Adrenal gland (tissue), 12 donors: ENCODE data around the gene ACTR5. TPM values are rescaled to one million over a fixed set of nuclear protein-coding genes. Genes with fewer than 3 reads are reported as not detected.
"Not testable (repeated sequence)": the region's sequence is repeated elsewhere in the genome, so short reads cannot be mapped to it uniquely, and the experiment has no call there.

Experiments
- DNase-seq, 7 donors: peaks; one replicate each; pipeline ENCODE4 v3.0.0-alpha.2; 2019 to 2020
- H3K27ac ChIP-seq, 5 donors: fragments of 200-600 bp; sonication (generic) in 4 of 5; 1 replicate in 3 of 5; 2 replicates in 2 of 5; pipeline versions ENCODE4 v1.5.1 to v1.8.0; 2016 to 2020; ENCODE audit warnings: mild to moderate bottlenecking in 1 of 5
- H3K27me3 ChIP-seq: fragments of 200-600 bp; 2 replicates; pipeline ENCODE4 v1.8.0; 2021
- H3K36me3 ChIP-seq, 2 donors: fragments of 200-600 bp; replicated peaks in 1 of 2; 1 replicate in 1 of 2; 2 replicates in 1 of 2; pipeline versions ENCODE4 v1.5.1 to v1.8.0; 2018 to 2022
- H3K4me1 ChIP-seq, 2 donors: fragments of 200-600 bp; replicated peaks in 1 of 2; 1 replicate in 1 of 2; 2 replicates in 1 of 2; pipeline versions ENCODE4 v1.5.1 to v1.8.0; 2018 to 2021
- H3K4me3 ChIP-seq, 4 donors: fragments of 200-600 bp; sonication (generic) in 3 of 4; one replicate each; pipeline ENCODE4 v1.5.1; 2016 to 2018
- H3K9me3 ChIP-seq, 3 donors: fragments of 200-600 bp; sonication (generic) in 1 of 3; replicated peaks in 1 of 3; 1 replicate in 2 of 3; 2 replicates in 1 of 3; pipeline versions ENCODE4 v1.5.1 to v1.8.0; 2016 to 2021
- POLR2A ChIP-seq, 2 donors: fragments of 450-650 bp; IDR thresholded peaks; one replicate each; pipeline ENCODE4 v1.6.1; 2017; ENCODE audit warnings: antibody characterized with exemption in 2 of 2, mild to moderate bottlenecking in 2 of 2, moderate library complexity in 1 of 2
- WGBS, 4 donors: extraction: QIAGEN DNeasy Blood & Tissue Kit in 2 of 4; methylation state at CpG; one replicate each; pipeline versions ENCODE4 v1.1.5 to v1.1.7; 2013 to 2017; 5-methylcytosine and 5-hydroxymethylcytosine counted together
- intact Hi-C, 2 donors: fragments of 100-400 bp; cut with DNase I; formaldehyde crosslinking; loops; one replicate each; pipeline versions ENCODE4 v1.14.1 to v1.15.0; 2022 to 2023
- polyA plus RNA-seq, 3 donors: library from polyadenylated mRNA; stranded (reverse); fragments of 200-250 nt in 2 of 3; fragments of 350-450 nt in 1 of 3; fragmentation: Illumina TruSeq in 1 of 3; extraction: RNeasy Lipid Tissue Mini Kit (QIAGEN cat#74804) in 1 of 3; gene quantifications; one replicate each; pipeline ENCODE4 v1.2.3, GENCODE V29; 2013 to 2014
- total RNA-seq, 9 donors: library from RNA; depleted of rRNA in 4 of 9; stranded (reverse); fragments of >200 nt in 4 of 9; fragments of 120-200 nt in 1 of 9; fragmentation: NEBNext Ultra II Directional in 1 of 9; extraction: Animal tissue kit (Norgen Biotek cat#: 25700) in 1 of 9; gene quantifications; one replicate each; pipeline versions ENCODE4 v1.1.0 to v1.2.4, GENCODE V29; 2013 to 2023
- TF ChIP-seq, protein P1 (sequence below), 6 experiments: fragments of 450-650 bp in 4 of 6; fragments of 200-600 bp in 2 of 6; sonication (generic) in 1 of 6; IDR thresholded peaks; 1 replicate in 5 of 6; 2 replicates in 1 of 6; pipeline versions ENCODE4 v1.5.1 to v1.8.0; 2016 to 2021; ENCODE audit warnings: antibody characterized with exemption in 6 of 6, mild to moderate bottlenecking in 2 of 6, moderate library complexity in 1 of 6
- donor health status: healthy with polysubstance abuse.
- donor health status: Bipolar disorder and iron deficiency.
- donor health status: DM: yes; HTN: yes; CAD: no.
- donor health status: DM: no; HTN: no; CAD: no.
- donor health status: DM: no; HTN: no; CAD: no.
- donor health status: DM: yes; HTN: yes; CAD: no.

ACTR5 gene
- total and polyA plus RNA-seq, 12 donors: 5.5 to 10.5 (median 6.8) TPM

DNA sequence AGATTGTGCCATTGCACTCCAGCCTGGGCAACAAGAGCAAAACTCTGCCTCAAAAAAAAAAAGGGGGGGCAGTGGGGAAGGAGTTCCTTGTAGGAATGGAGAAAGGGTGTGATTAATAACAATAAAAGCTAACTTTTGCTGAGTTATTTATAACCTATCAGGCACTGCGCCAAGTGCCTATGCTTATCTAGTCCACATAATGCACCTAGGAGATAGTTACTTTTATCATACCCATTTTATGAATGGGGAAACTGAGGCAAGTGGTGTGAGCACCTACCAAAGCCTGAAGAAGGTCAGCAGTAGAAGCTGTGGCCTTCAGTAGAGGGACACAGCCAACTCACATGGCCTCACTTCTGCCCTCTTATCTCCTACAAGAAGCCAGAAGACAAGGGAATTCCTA lies 43.7 kb downstream of the ACTR5 start:
- no peaks in the 10 kb centered on the region for H3K4me1 ChIP-seq
- no peaks in the 10 kb centered on the region for H3K27me3 ChIP-seq
- H3K9me3 ChIP-seq: no peaks in the 10 kb centered on the region
- no peaks in the 10 kb centered on the region for H3K36me3 ChIP-seq
- no peak for DNase-seq
- intact Hi-C loops: no loop called here
- no peak for TF ChIP-seq POLR2A (IDR thresholded peaks at IDR 0.05)
- TF ChIP-seq, protein P1, sequence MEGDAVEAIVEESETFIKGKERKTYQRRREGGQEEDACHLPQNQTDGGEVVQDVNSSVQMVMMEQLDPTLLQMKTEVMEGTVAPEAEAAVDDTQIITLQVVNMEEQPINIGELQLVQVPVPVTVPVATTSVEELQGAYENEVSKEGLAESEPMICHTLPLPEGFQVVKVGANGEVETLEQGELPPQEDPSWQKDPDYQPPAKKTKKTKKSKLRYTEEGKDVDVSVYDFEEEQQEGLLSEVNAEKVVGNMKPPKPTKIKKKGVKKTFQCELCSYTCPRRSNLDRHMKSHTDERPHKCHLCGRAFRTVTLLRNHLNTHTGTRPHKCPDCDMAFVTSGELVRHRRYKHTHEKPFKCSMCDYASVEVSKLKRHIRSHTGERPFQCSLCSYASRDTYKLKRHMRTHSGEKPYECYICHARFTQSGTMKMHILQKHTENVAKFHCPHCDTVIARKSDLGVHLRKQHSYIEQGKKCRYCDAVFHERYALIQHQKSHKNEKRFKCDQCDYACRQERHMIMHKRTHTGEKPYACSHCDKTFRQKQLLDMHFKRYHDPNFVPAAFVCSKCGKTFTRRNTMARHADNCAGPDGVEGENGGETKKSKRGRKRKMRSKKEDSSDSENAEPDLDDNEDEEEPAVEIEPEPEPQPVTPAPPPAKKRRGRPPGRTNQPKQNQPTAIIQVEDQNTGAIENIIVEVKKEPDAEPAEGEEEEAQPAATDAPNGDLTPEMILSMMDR (IDR thresholded peaks at IDR 0.05): no peak
- H3K27ac ChIP-seq: no peak overlapping the region
- H3K4me3 ChIP-seq: no peak overlapping the region
- WGBS, 4 donors: 78 to 88% (median 84%) methylated on average over 1 of the region's 1 CpG

DNA sequence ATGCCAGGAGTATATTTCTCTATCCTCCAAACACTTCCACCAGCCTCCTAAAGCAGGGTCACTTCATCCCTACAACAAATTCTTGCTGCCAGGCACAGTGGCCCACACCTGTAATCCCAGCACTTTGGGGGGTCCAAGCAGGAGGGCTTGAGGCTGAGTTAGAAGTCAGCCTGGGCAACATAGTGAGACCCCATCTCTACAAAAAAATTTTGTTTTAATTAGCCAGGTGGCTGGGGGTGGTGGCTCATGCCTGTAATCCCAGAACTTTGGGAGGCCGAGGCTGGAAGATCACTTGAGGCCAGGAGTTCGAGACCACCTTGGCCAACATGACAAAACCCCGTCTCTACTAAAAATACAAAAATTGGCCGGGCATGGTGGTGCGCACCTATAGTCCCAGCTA lies 45.8 kb downstream of the ACTR5 start:
- H3K27ac ChIP-seq, H3K36me3 ChIP-seq, intact Hi-C loops, H3K9me3 ChIP-seq, DNase-seq, H3K27me3 ChIP-seq, H3K4me3 ChIP-seq, H3K4me1 ChIP-seq: not testable (repeated sequence)
- 90 to 100% (median 96%) methylated on average over 3 to 5 of the region's 5 CpGs for whole genome bisulfite sequencing, 4 donors

GRCh38 chr20:38798266-38798665 lies 50.0 kb downstream of the ACTR5 start:
- Histone ChIP-seq H3K4me3 (no peak overlapping the region), H3K27ac (no peak overlapping the region), H3K9me3 (no peaks in the 10 kb centered on the region), H3K36me3 (no peaks in the 10 kb centered on the region), H3K4me1 (no peaks in the 10 kb centered on the region), H3K27me3 (no peaks in the 10 kb centered on the region)
- no peak for DNase-seq
- 57 to 68% (median 59%) methylated on average over 3 of the region's 3 CpGs for WGBS, 4 donors
- intact Hi-C loops: no loop called here
- TF ChIP-seq POLR2A (IDR thresholded peaks at IDR 0.05): no peak
- TF ChIP-seq, protein P1 (IDR thresholded peaks at IDR 0.05): no peak

DNA sequence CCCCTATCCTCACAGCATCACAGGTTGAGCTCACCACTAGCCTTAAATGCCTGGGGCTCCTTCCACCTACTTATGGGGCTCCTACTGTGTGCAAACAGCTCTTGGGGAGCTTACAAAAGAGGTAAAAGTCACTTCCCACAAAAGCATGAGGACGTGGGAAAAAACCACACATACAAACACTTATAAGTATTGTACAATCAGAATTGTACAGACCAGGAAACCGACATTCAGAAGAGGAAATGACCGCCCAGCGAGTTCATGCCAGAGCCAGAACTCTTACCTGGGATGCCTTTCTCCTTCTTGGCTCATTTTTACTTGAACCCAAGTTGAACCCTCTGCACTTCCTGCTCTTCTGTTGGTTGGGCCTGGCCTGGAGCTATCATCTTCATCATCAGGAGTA lies 50.9 kb downstream of the ACTR5 start:
- TF ChIP-seq POLR2A (IDR thresholded peaks at IDR 0.05): no peak
- TF ChIP-seq, protein P1 (IDR thresholded peaks at IDR 0.05): no peak
- H3K27ac ChIP-seq: no peak overlapping the region

DNA sequence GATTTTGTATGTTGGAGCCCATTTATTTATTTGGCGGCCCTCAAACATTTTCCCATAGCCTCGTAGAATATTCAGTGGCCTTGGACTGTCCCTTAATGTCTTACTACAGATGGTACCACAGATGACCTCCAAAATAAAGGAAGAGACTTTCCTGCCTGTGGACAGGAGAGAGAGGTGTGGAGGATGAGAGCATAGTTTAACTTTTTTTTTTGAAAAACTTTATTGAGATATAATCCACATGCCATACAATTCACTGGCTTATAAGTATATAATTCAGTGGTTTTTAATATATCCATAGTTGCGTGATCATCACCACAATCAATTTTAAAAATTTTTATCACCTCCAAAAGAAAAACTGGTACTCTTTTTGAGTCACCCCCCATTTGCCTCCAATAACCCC lies 52.6 kb downstream of the ACTR5 start:
- intact Hi-C loops: no loop called here
- TF ChIP-seq, protein P1 (IDR thresholded peaks at IDR 0.05): no peak
- TF ChIP-seq POLR2A (IDR thresholded peaks at IDR 0.05): no peak
- Histone ChIP-seq H3K27ac (no peak overlapping the region), H3K4me1 (peaks cover 3 to 5% of the 10 kb centered on the region in 2 donors), H3K27me3 (peaks cover under 1% of the 10 kb centered on the region), H3K36me3 (no peaks in the 10 kb centered on the region), H3K9me3 (no peaks in the 10 kb centered on the region), H3K4me3 (no peak overlapping the region)
- WGBS, 4 donors: 74 to 80% (median 80%) methylated on average over 3 of the region's 3 CpGs
- no peak for DNase-seq

More for the DNA sequence above, 50.9 kb downstream of the ACTR5 start:
- intact Hi-C loops: no loop called here
- Histone ChIP-seq H3K9me3 (no peaks in the 10 kb centered on the region), H3K4me3 (no peak overlapping the region), H3K4me1 (no peaks in the 10 kb centered on the region), H3K36me3 (no peaks in the 10 kb centered on the region), H3K27me3 (no peaks in the 10 kb centered on the region)
- 66 to 86% (median 70%) methylated on average over 4 of the region's 4 CpGs for WGBS, 4 donors
- DNase-seq: peak in 3 of 7 donors; percentile 28 to 68 (median 31)
